Skeletal muscle satellite cell (primary cell): ENCODE results near the gene TMEM161A.
"Not testable (repeated sequence)": the region's sequence is repeated elsewhere in the genome, so short reads cannot be mapped to it uniquely, and the experiment has no call there.

Experiments used
- H3K27me3 ChIP-seq: 2 replicates; pipeline ENCODE4 v1.7.0; 2013; ENCODE audit warnings: low read length; ENCODE audit not compliant: control insufficient read depth, insufficient read depth
- H3K36me3 ChIP-seq: 2 replicates; pipeline ENCODE4 v1.7.0; 2013; ENCODE audit warnings: mild to moderate bottlenecking, control low read depth, low read length; ENCODE audit not compliant: insufficient read depth
- H3K4me1 ChIP-seq: 2 replicates; pipeline ENCODE4 v1.7.0; 2013; ENCODE audit warnings: low read length; ENCODE audit not compliant: control insufficient read depth, insufficient read depth
- H3K4me2 ChIP-seq: 2 replicates; pipeline ENCODE4 v1.7.0; 2013; ENCODE audit warnings: mild to moderate bottlenecking, low read length
- H3K4me3 ChIP-seq: 2 replicates; pipeline ENCODE4 v1.7.0; 2013; ENCODE audit warnings: low read length
- H3K9ac ChIP-seq: 2 replicates; pipeline ENCODE4 v1.7.0; 2013; ENCODE audit warnings: mild to moderate bottlenecking, low read depth, low read length, moderate library complexity
- H3K9me3 ChIP-seq: replicated peaks from 2 replicates; pipeline ENCODE4 v1.7.0; 2013; ENCODE audit warnings: mild to moderate bottlenecking, control low read depth, low read length

Gene TMEM161A

GRCh38 chr19:19105365-19106055 is 32.8 kb downstream of the TMEM161A start:
- H3K9me3 ChIP-seq: no peaks in the 10 kb centered on the region
- no peaks in the 10 kb centered on the region for H3K36me3 ChIP-seq
- no peak overlapping the region for H3K9ac ChIP-seq
- H3K27me3 ChIP-seq: no peaks in the 10 kb centered on the region
- H3K4me3 ChIP-seq: no peak overlapping the region
- peaks cover 13% of the 10 kb centered on the region for H3K4me1 ChIP-seq
- no peak overlapping the region for H3K4me2 ChIP-seq

GRCh38 chr19:19103167-19103566 is 35.1 kb downstream of the TMEM161A start:
- Histone ChIP-seq H3K4me1 (no peaks in the 10 kb centered on the region), H3K9ac (no peak overlapping the region), H3K4me2 (no peak overlapping the region), H3K9me3 (no peaks in the 10 kb centered on the region), H3K4me3 (no peak overlapping the region), H3K36me3 (no peaks in the 10 kb centered on the region), H3K27me3 (no peaks in the 10 kb centered on the region)

GRCh38 chr19:19102566-19102965 is 35.7 kb downstream of the TMEM161A start:
- H3K4me2 ChIP-seq, H3K4me3 ChIP-seq, H3K36me3 ChIP-seq, H3K9me3 ChIP-seq, H3K9ac ChIP-seq, H3K4me1 ChIP-seq, H3K27me3 ChIP-seq: not testable (repeated sequence)

GRCh38 chr19:19101540-19101939 is 36.7 kb downstream of the TMEM161A start:
- H3K4me2 ChIP-seq: no peak overlapping the region
- H3K4me1 ChIP-seq: no peaks in the 10 kb centered on the region
- no peak overlapping the region for H3K9ac ChIP-seq
- H3K9me3 ChIP-seq: no peaks in the 10 kb centered on the region
- no peak overlapping the region for H3K4me3 ChIP-seq
- H3K27me3 ChIP-seq: no peaks in the 10 kb centered on the region
- H3K36me3 ChIP-seq: no peaks in the 10 kb centered on the region

- H3K27me3 ChIP-seq: no peaks in the 10 kb centered on the region
- no peaks in the 10 kb centered on the region for H3K4me1 ChIP-seq
- no peaks in the 10 kb centered on the region for H3K36me3 ChIP-seq
- H3K4me3 ChIP-seq: no peak overlapping the region
- no peak overlapping the region for H3K9ac ChIP-seq
- H3K4me2 ChIP-seq: no peak overlapping the region
- no peaks in the 10 kb centered on the region for H3K9me3 ChIP-seq
Measured at GRCh38 chr19:19098703-19099632, 39.3 kb downstream of the TMEM161A start.

- Histone ChIP-seq H3K9me3 (no peaks in the 10 kb centered on the region), H3K27me3 (no peaks in the 10 kb centered on the region), H3K4me2 (no peak overlapping the region), H3K4me3 (no peak overlapping the region), H3K4me1 (no peaks in the 10 kb centered on the region), H3K9ac (no peak overlapping the region), H3K36me3 (no peaks in the 10 kb centered on the region)
Measured at GRCh38 chr19:19098084-19098702, 40.1 kb downstream of the TMEM161A start.

- Histone ChIP-seq H3K4me1 (no peaks in the 10 kb centered on the region), H3K4me2 (no peak overlapping the region), H3K27me3 (no peaks in the 10 kb centered on the region), H3K9me3 (no peaks in the 10 kb centered on the region), H3K36me3 (no peaks in the 10 kb centered on the region), H3K9ac (no peak overlapping the region), H3K4me3 (no peak overlapping the region)
Measured at GRCh38 chr19:19096641-19097627, 41.3 kb downstream of the TMEM161A start.

GRCh38 chr19:19095691-19096090 is 42.6 kb downstream of the TMEM161A start:
- H3K27me3 ChIP-seq: no peaks in the 10 kb centered on the region
- no peak overlapping the region for H3K4me3 ChIP-seq
- H3K9ac ChIP-seq: no peak overlapping the region
- H3K4me2 ChIP-seq: no peak overlapping the region
- no peaks in the 10 kb centered on the region for H3K36me3 ChIP-seq
- H3K4me1 ChIP-seq: no peaks in the 10 kb centered on the region
- H3K9me3 ChIP-seq: no peaks in the 10 kb centered on the region

- Histone ChIP-seq H3K4me1 (no peaks in the 10 kb centered on the region), H3K4me2 (no peak overlapping the region), H3K4me3 (no peak overlapping the region), H3K36me3 (no peaks in the 10 kb centered on the region), H3K27me3 (no peaks in the 10 kb centered on the region), H3K9ac (no peak overlapping the region), H3K9me3 (no peaks in the 10 kb centered on the region)
Measured at GRCh38 chr19:19094513-19094912, 43.8 kb downstream of the TMEM161A start.

GRCh38 chr19:19087676-19088075 is 50.6 kb downstream of the TMEM161A start:
- no peak overlapping the region for H3K4me3 ChIP-seq

More at GRCh38 chr19:19087676-19088075, 50.6 kb downstream of the TMEM161A start:
- H3K27me3 ChIP-seq: no peaks in the 10 kb centered on the region
- H3K36me3 ChIP-seq: no peaks in the 10 kb centered on the region
- H3K9ac ChIP-seq: no peak overlapping the region
- H3K4me2 ChIP-seq: no peak overlapping the region
- no peaks in the 10 kb centered on the region for H3K9me3 ChIP-seq
- H3K4me1 ChIP-seq: no peaks in the 10 kb centered on the region
